Esophagus squamous epithelium (tissue), 5 donors: Measurements from ENCODE around the gene ZNF865. TPM values are rescaled to one million over a fixed set of nuclear protein-coding genes. Genes with fewer than 3 reads are reported as not detected.
A peak's percentile ranks its signal among the peaks of the same experiment; 100 is the strongest.

ENCODE experiments used
- DNase-seq: peaks from one replicate; lab custom pipeline; 2025; lab: John Stamatoyannopoulos, UW
- H3K27ac ChIP-seq, 4 donors: fragments of 200-600 bp; sonication (generic); one replicate each; pipeline ENCODE4 v1.5.1; 2016 to 2019; ENCODE audit warnings: mild to moderate bottlenecking in 1 of 4
- H3K27me3 ChIP-seq, 4 donors: fragments of 200-600 bp; sonication (generic); 1 replicate in 3 of 4; 2 replicates in 1 of 4; pipeline versions ENCODE4 v1.5.1 to v1.6.0; 2017 to 2021; ENCODE audit warnings: antibody characterized with exemption in 1 of 4
- H3K36me3 ChIP-seq, 3 donors: fragments of 200-600 bp; sonication (generic); one replicate each; pipeline ENCODE4 v1.5.1; 2016 to 2019
- H3K4me1 ChIP-seq, 3 donors: fragments of 200-600 bp; sonication (generic); one replicate each; pipeline ENCODE4 v1.5.1; 2017 to 2019
- H3K4me3 ChIP-seq, 4 donors: fragments of 200-600 bp; sonication (generic); 1 replicate in 3 of 4; 2 replicates in 1 of 4; pipeline ENCODE4 v1.5.1; 2016 to 2019; ENCODE audit warnings: mild to moderate bottlenecking in 2 of 4, moderate library complexity in 1 of 4
- H3K9me3 ChIP-seq, 3 donors: fragments of 200-600 bp; sonication (generic); one replicate each; pipeline ENCODE4 v1.5.1; 2016 to 2019
- POLR2A ChIP-seq, 4 donors: fragments of 450-650 bp; IDR thresholded peaks; one replicate each; pipeline ENCODE4 v1.6.1; 2017; ENCODE audit warnings: antibody characterized with exemption in 4 of 4, mild to moderate bottlenecking in 4 of 4, moderate library complexity in 3 of 4
- WGBS, 2 donors: methylation state at CpG; one replicate each; pipeline ENCODE4 v1.1.5; 2018; 5-methylcytosine and 5-hydroxymethylcytosine counted together
- intact Hi-C: fragments of 100-400 bp; cut with DNase I; formaldehyde crosslinking; loops from one replicate; pipeline ENCODE4 v1.15.0; 2022
- total RNA-seq, 4 donors: library from RNA; depleted of rRNA; stranded (reverse); fragments of >200 nt; gene quantifications; one replicate each; pipeline ENCODE4 v1.1.0, GENCODE V29; 2016
- TF ChIP-seq, protein P1 (sequence below), 6 experiments: fragments of 450-650 bp in 4 of 6; fragments of 200-600 bp in 2 of 6; sonication (generic) in 2 of 6; IDR thresholded peaks; one replicate each; pipeline ENCODE4 v1.5.1; 2016 to 2019; ENCODE audit warnings: antibody characterized with exemption in 6 of 6, mild to moderate bottlenecking in 4 of 6, moderate library complexity in 4 of 6
- donor health status: DM: yes; HTN: yes; CAD: no.

ZNF865 gene
- total RNA-seq, 4 donors from 2014 or later: 2.7 to 5.3 (median 3.3) TPM

DNA sequence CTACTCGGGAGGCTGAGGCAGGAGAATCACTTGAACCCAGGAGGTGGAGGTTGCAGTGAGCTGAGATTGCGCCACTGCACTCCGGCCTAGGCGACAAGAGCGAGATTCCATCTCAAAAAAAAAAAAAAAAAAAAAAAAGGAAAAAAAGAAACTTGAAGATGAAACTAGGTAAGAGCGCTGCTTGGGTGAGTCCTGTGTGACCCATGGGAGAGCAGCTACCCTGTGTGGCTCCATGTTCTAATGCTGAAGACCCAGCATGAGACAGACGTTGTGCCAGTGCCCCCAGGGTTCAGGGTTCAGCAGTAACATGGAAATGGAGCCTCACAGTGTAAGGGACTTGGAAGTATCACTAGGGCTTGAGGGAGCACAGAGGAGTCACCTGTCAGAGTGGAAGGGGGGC lies 13.0 kb downstream of the ZNF865 start:
- Histone ChIP-seq H3K36me3 (peaks cover 14 to 69% (median 26%) of the 10 kb centered on the region in 3 donors), H3K4me3 (no peak overlapping the region), H3K9me3 (no peaks in the 10 kb centered on the region), H3K27me3 (no peaks in the 10 kb centered on the region), H3K27ac (peak overlapping the region in 2 of 4 donors; percentile 5 to 55), H3K4me1 (peaks cover 2 to 23% (median 4%) of the 10 kb centered on the region in 3 donors)
- 73 to 84% methylated on average over 7 of the region's 7 CpGs for WGBS, 2 donors
- intact Hi-C loops: no loop called here
- TF ChIP-seq, protein P1, sequence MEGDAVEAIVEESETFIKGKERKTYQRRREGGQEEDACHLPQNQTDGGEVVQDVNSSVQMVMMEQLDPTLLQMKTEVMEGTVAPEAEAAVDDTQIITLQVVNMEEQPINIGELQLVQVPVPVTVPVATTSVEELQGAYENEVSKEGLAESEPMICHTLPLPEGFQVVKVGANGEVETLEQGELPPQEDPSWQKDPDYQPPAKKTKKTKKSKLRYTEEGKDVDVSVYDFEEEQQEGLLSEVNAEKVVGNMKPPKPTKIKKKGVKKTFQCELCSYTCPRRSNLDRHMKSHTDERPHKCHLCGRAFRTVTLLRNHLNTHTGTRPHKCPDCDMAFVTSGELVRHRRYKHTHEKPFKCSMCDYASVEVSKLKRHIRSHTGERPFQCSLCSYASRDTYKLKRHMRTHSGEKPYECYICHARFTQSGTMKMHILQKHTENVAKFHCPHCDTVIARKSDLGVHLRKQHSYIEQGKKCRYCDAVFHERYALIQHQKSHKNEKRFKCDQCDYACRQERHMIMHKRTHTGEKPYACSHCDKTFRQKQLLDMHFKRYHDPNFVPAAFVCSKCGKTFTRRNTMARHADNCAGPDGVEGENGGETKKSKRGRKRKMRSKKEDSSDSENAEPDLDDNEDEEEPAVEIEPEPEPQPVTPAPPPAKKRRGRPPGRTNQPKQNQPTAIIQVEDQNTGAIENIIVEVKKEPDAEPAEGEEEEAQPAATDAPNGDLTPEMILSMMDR (IDR thresholded peaks at IDR 0.05): no peak
- no peak for TF ChIP-seq POLR2A (IDR thresholded peaks at IDR 0.05)
- DNase-seq: no peak

- Histone ChIP-seq H3K27me3 (no peaks in the 10 kb centered on the region), H3K4me1 (peaks cover 2 to 30% (median 4%) of the 10 kb centered on the region in 3 donors), H3K9me3 (no peaks in the 10 kb centered on the region), H3K27ac (peak overlapping the region in 3 of 4 donors; percentile 5 to 39 (median 10)), H3K4me3 (no peak overlapping the region), H3K36me3 (peaks cover 14 to 60% (median 26%) of the 10 kb centered on the region in 3 donors)
- DNase-seq: no peak
- intact Hi-C loops: no loop called here
- WGBS, 2 donors: 74 to 79% methylated on average over 3 of the region's 3 CpGs
- no peak for TF ChIP-seq POLR2A (IDR thresholded peaks at IDR 0.05)
- TF ChIP-seq, protein P1 (IDR thresholded peaks at IDR 0.05): no peak
Observed at GRCh38 chr19:55619286-55619685, 13.8 kb downstream of the ZNF865 start.

DNA sequence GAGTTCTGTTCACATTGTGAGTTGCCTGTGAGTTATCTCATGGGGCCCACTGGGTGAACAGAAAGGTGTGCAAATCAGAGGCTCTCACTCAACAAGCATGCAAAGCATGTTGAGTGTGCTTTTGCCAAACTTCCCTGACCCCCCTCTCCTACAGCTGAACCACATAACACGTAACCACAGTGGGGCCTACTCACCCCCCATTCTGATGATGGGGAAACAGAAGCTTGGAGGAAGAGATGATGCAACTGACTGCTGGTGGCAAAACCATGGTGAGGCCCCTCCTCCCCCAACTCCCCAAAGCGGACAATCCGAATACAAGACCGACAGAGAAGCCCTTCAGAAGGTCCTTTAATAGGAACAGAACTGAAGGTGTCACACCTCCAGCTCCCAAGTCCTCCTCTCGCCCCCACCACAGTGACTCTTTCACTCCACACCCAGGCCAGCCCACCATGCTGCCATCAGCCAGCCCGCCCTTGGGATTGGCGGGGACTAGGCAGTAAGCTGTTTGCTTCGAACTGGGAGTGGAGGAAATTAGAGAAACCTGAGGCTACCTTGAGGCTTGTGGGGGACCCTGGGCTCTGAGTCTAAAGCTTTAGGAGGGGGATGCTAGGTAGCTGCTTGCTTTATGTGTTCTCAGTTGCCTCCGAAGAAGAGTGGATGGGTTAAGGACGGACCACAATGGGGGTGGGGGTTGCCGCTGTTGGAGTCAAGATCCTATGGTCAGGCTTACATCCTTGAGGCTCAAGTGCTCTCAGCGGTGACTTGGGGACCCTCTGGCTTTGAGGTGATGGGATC lies 15.2 kb downstream of the ZNF865 start:
- Histone ChIP-seq H3K27ac (peak overlapping the region in 1 of 4 donors; percentile 28), H3K27me3 (no peaks in the 10 kb centered on the region), H3K36me3 (peaks cover 14 to 47% (median 15%) of the 10 kb centered on the region in 3 donors), H3K4me1 (peaks cover 2 to 38% (median 9%) of the 10 kb centered on the region in 3 donors), H3K9me3 (no peaks in the 10 kb centered on the region), H3K4me3 (no peak overlapping the region)
- no peak for DNase-seq
- intact Hi-C loops: no loop called here
- TF ChIP-seq, protein P1 (IDR thresholded peaks at IDR 0.05): no peak
- no peak for TF ChIP-seq POLR2A (IDR thresholded peaks at IDR 0.05)
- WGBS, 2 donors: 84 to 97% methylated on average over 4 to 11 of the region's 12 CpGs

GRCh38 chr19:55621205-55621672 lies 15.8 kb downstream of the ZNF865 start:
- no peak for DNase-seq
- no peak for TF ChIP-seq POLR2A (IDR thresholded peaks at IDR 0.05)
- TF ChIP-seq, protein P1 (IDR thresholded peaks at IDR 0.05): no peak
- Histone ChIP-seq H3K9me3 (no peaks in the 10 kb centered on the region), H3K36me3 (peaks cover 9 to 41% (median 10%) of the 10 kb centered on the region in 3 donors), H3K27me3 (no peaks in the 10 kb centered on the region), H3K4me1 (peaks cover 2 to 38% (median 7%) of the 10 kb centered on the region in 3 donors), H3K4me3 (no peak overlapping the region), H3K27ac (no peak overlapping the region)
- intact Hi-C loops: no loop called here
- 63 to 82% methylated on average over 3 to 4 of the region's 9 CpGs for WGBS, 2 donors

- TF ChIP-seq, protein P1 (IDR thresholded peaks at IDR 0.05): no peak
- TF ChIP-seq POLR2A (IDR thresholded peaks at IDR 0.05): no peak
- DNase-seq: no peak
- Histone ChIP-seq H3K9me3 (no peaks in the 10 kb centered on the region), H3K27me3 (no peaks in the 10 kb centered on the region), H3K36me3 (peaks cover 4 to 36% (median 5%) of the 10 kb centered on the region in 3 donors), H3K4me1 (peaks cover 2 to 34% (median 6%) of the 10 kb centered on the region in 3 donors), H3K4me3 (no peak overlapping the region), H3K27ac (no peak overlapping the region)
- intact Hi-C loops: no loop called here
- 93 to 96% methylated on average over 13 to 26 of the region's 55 CpGs for WGBS, 2 donors
Observed at GRCh38 chr19:55621673-55622231, 16.3 kb downstream of the ZNF865 start.
